Spinal cord (tissue), 10 donors: ENCODE measurements around the gene CNTN5. TPM values are rescaled to one million over a fixed set of nuclear protein-coding genes. Genes with fewer than 3 reads are reported as not detected.
"Not testable (repeated sequence)": the region's sequence is repeated elsewhere in the genome, so short reads cannot be mapped to it uniquely, and the experiment has no call there.

Experiments
- DNase-seq, 6 donors: peaks; one replicate each; pipeline versions ENCODE4 v3.0.0 to v3.0.0-alpha.2; 2013 to 2015; ENCODE audit warnings: low spot score in 6 of 6, low read depth in 4 of 6
- H3K27ac ChIP-seq: one replicate; pipeline ENCODE4 v1.5.1; 2013; ENCODE audit warnings: low read depth, low read length, control low read depth
- H3K27me3 ChIP-seq: one replicate; pipeline ENCODE4 v1.6.1; 2013; ENCODE audit warnings: low read length; ENCODE audit not compliant: control insufficient read depth, insufficient read depth
- H3K36me3 ChIP-seq: one replicate; pipeline ENCODE4 v1.6.1; 2013; ENCODE audit warnings: low read length; ENCODE audit not compliant: control insufficient read depth, insufficient read depth
- H3K4me1 ChIP-seq: one replicate; pipeline ENCODE4 v1.6.1; 2013; ENCODE audit warnings: low read length; ENCODE audit not compliant: control insufficient read depth, insufficient read depth
- H3K4me3 ChIP-seq: one replicate; pipeline ENCODE4 v1.5.1; 2013; ENCODE audit warnings: low read depth, low read length, control low read depth
- H3K9me3 ChIP-seq: one replicate; pipeline ENCODE4 v1.6.1; 2013; ENCODE audit warnings: low read length; ENCODE audit not compliant: control insufficient read depth, insufficient read depth
- WGBS: methylation state at CpG from one replicate; pipeline ENCODE4 v1.1.5; 2013; ENCODE audit warnings: missing lambda C conversion rate; ENCODE audit not compliant: insufficient coverage; 5-methylcytosine and 5-hydroxymethylcytosine counted together
- polyA plus RNA-seq, 2 donors: library from polyadenylated mRNA; unstranded; fragments of 120-200 nt; gene quantifications; one replicate each; pipeline ENCODE4 v1.2.1, GENCODE V29; 2013; ENCODE audit not compliant: insufficient read length in 2 of 2
- total RNA-seq, 2 donors: library from RNA; depleted of rRNA in 1 of 2; stranded (reverse); fragments of 120-200 nt in 1 of 2; fragments of >200 nt in 1 of 2; gene quantifications; one replicate each; pipeline versions ENCODE4 v1.2.3 to v1.2.4, GENCODE V29; 2013 to 2014
- donor health status: healthy.

Gene CNTN5
- total and polyA plus RNA-seq, 4 donors, result 8.4 to 24.8 (median 12.0) TPM

- Histone ChIP-seq H3K4me1 (no peaks in the 10 kb centered on the region), H3K36me3 (no peaks in the 10 kb centered on the region), H3K27me3 (no peaks in the 10 kb centered on the region), H3K27ac (no peak overlapping the region), H3K9me3 (no peaks in the 10 kb centered on the region), H3K4me3 (no peak overlapping the region)
- no peak for DNase-seq
- 76% methylated on average over 5 of the region's 6 CpGs for WGBS
Measured at GRCh38 chr11:99822846-99823565, 802.3 kb downstream of the CNTN5 start.

DNA sequence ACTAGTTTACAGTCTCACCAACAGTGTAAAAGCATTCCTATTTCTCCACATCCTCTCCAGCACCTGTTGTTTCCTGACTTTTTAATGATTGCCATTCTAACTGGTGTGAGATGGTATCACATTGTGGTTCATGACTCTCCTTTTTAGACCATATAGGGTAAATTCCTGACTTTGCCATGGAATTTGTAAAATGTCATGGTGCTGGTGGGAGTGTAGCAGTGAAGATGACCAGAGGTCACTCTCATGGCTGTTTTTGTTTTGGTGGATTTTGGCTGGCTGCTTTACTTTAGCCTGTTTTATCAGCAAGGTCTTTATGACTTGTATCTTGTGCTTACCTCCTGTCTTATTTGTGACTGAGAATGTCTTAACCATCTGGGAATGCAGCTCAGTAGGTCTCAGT is 816.0 kb downstream of the CNTN5 start:
- DNase-seq, H3K4me3 ChIP-seq, H3K9me3 ChIP-seq: not testable (repeated sequence)

GRCh38 chr11:99841885-99842284 is 821.1 kb downstream of the CNTN5 start:
- Histone ChIP-seq H3K27ac (no peak overlapping the region), H3K27me3 (no peaks in the 10 kb centered on the region), H3K36me3 (no peaks in the 10 kb centered on the region), H3K9me3 (no peaks in the 10 kb centered on the region), H3K4me1 (no peaks in the 10 kb centered on the region), H3K4me3 (no peak overlapping the region)
- no CpG with 5 or more reads among the region's 7 CpGs for WGBS
- no peak for DNase-seq

More for the DNA sequence above, 816.0 kb downstream of the CNTN5 start:
- H3K27me3 ChIP-seq, H3K27ac ChIP-seq, H3K36me3 ChIP-seq, H3K4me1 ChIP-seq: not testable (repeated sequence)

DNA sequence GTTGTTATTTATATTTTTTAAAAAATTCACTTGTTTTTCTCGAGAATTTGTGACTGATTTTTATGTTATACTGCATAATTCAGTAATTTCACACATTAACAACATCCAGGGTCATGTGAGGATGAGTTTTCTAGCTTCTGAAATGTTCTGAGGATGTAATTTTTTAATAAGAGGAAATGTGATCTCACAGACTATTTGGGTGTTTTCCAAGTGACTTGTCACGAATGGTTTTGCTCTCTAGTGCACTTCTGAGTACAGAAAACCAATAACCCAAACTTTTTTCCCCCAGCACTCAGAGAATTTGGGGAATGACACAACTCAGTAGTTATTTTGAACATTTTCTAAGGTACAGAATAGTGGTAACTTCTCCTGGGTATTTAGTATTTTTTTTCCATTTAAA is 845.2 kb downstream of the CNTN5 start:
- no peak overlapping the region for H3K27ac ChIP-seq
- H3K36me3 ChIP-seq, result no peaks in the 10 kb centered on the region
- H3K4me1 ChIP-seq, result no peaks in the 10 kb centered on the region
- no peaks in the 10 kb centered on the region for H3K9me3 ChIP-seq
- no peak overlapping the region for H3K4me3 ChIP-seq
- no peak for DNase-seq
- no CpG with 5 or more reads among the region's 2 CpGs for WGBS
- no peaks in the 10 kb centered on the region for H3K27me3 ChIP-seq

- WGBS, result 63% methylated on average over 5 of the region's 5 CpGs
Measured at GRCh38 chr11:99881610-99882009, 860.9 kb downstream of the CNTN5 start.

DNA sequence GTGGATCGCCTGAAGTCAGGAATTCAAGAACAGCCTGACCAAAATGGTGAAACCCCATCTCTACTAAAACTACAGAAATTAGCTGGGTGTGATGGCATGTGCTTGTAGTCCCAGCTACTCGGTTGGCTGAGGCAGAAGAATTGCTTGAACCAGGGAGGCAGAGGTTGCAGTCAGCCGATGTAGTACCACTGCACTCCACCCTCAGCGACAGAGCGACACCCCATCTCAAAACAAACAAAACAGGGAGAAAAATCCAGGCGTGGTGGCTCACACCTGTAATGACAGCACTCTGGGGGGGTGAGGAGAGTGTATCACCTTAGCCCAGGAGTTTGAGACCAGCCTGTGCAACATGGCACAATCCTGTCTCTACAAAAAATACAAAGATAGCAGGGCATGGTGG is 864.0 kb downstream of the CNTN5 start:
- Histone ChIP-seq H3K9me3 (no peaks in the 10 kb centered on the region), H3K36me3 (no peaks in the 10 kb centered on the region), H3K27ac (no peak overlapping the region), H3K4me3 (no peak overlapping the region), H3K4me1 (no peaks in the 10 kb centered on the region), H3K27me3 (no peaks in the 10 kb centered on the region)
- WGBS, result no CpG with 5 or more reads among the region's 6 CpGs
- no peak for DNase-seq

More at GRCh38 chr11:99881610-99882009, 860.9 kb downstream of the CNTN5 start:
- H3K9me3 ChIP-seq, result no peaks in the 10 kb centered on the region
- H3K4me1 ChIP-seq, result no peaks in the 10 kb centered on the region
- H3K36me3 ChIP-seq, result no peaks in the 10 kb centered on the region
- H3K4me3 ChIP-seq, result no peak overlapping the region
- no peak overlapping the region for H3K27ac ChIP-seq
- no peaks in the 10 kb centered on the region for H3K27me3 ChIP-seq
- peak in 1 of 6 donors; percentile 86 for DNase-seq

DNA sequence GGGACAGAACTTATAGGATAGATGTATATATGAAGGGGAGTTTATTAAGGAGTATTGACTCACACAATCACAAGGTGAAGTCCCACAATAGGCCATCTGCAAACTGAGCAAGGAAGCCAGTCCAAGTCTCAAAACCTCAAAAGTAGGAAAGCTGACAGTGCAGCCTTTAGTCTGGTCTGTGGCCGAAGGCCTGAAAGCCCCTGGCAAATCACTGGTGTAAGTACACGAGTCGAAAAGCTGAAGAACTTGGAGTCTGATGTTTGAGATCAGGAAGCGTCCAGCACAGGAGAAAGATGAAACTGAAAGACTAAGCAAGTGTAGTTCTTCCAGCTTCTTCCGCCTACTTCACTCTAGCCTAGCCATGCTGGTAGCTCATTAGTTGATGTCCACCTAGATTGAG is 866.7 kb downstream of the CNTN5 start:
- no peaks in the 10 kb centered on the region for H3K4me1 ChIP-seq
- H3K27me3 ChIP-seq, result no peaks in the 10 kb centered on the region
- DNase-seq, result no peak
- WGBS, result 91% methylated on average over 5 of the region's 5 CpGs
- H3K36me3 ChIP-seq, result no peaks in the 10 kb centered on the region
- H3K27ac ChIP-seq, result no peak overlapping the region
- H3K9me3 ChIP-seq, result no peaks in the 10 kb centered on the region
- no peak overlapping the region for H3K4me3 ChIP-seq

DNA sequence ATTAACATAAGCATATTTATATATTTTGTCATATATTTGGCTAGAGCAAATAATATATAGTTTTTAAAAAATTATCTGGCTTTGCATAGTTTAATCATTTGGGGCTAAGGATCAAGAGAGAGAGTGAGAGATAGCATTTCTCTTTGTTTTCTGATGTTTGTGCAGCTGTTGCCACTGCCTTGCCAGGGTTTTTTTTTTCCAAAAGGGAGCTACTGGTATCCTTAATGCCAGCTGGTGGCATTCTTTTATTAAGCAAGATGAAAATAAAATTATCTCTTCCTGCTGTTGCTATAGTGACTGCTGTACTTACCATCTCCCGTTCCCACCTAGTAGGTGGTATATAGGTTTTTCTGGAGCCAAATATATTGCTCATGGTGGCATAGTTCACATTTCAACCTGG is 873.1 kb downstream of the CNTN5 start:
- Histone ChIP-seq H3K36me3 (no peaks in the 10 kb centered on the region), H3K4me1 (no peaks in the 10 kb centered on the region), H3K27ac (no peak overlapping the region), H3K4me3 (no peak overlapping the region), H3K27me3 (no peaks in the 10 kb centered on the region), H3K9me3 (no peaks in the 10 kb centered on the region)
- peak in 2 of 6 donors; percentile 11 to 66 for DNase-seq
- no CpG with 5 or more reads among the region's 1 CpG for WGBS

- H3K4me3 ChIP-seq, result no peak overlapping the region
- H3K4me1 ChIP-seq, result no peaks in the 10 kb centered on the region
- no peak overlapping the region for H3K27ac ChIP-seq
- WGBS, result no CpG with 5 or more reads among the region's 3 CpGs
- no peaks in the 10 kb centered on the region for H3K36me3 ChIP-seq
- no peak for DNase-seq
- no peaks in the 10 kb centered on the region for H3K27me3 ChIP-seq
- no peaks in the 10 kb centered on the region for H3K9me3 ChIP-seq
Measured at GRCh38 chr11:99901175-99901574, 880.4 kb downstream of the CNTN5 start.

DNA sequence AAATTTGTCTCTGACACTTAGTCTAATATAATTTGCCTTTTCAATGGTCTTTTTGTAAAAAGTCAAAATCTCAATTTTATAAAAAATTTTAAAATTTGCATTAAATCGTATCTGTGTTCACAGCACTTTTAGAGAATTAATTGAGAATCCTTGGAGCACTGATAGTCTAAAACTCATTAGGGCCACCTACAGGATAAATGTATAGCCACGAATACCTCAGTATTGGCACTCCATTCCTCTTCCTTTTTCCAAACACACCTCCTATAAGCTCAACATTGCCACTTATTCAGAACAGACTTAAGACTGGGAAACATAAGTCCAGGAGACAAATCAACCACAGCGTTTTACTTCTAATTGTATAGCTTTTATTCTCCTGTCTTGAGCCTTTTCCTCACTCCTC is 890.4 kb downstream of the CNTN5 start:
- no peak for DNase-seq
- no peaks in the 10 kb centered on the region for H3K4me1 ChIP-seq
- WGBS, result 36% methylated on average over 1 of the region's 3 CpGs
- no peaks in the 10 kb centered on the region for H3K27me3 ChIP-seq
- no peaks in the 10 kb centered on the region for H3K36me3 ChIP-seq
- H3K4me3 ChIP-seq, result no peak overlapping the region
- H3K27ac ChIP-seq, result no peak overlapping the region
- no peaks in the 10 kb centered on the region for H3K9me3 ChIP-seq
